Lung microvascular endothelial cell (primary cell): Measurements from ENCODE around the gene LRRC32. TPM values are rescaled to one million over a fixed set of nuclear protein-coding genes. Genes with fewer than 3 reads are reported as not detected.
A peak's percentile ranks its signal among the peaks of the same experiment; 100 is the strongest.

Source experiments
- DNase-seq, 2 donors: peaks; one replicate each; pipeline versions ENCODE4 v3.0.0 to v3.0.0-alpha.2; 2010; ENCODE audit warnings: low read depth in 2 of 2
- total RNA-seq: library from RNA; depleted of rRNA; stranded (reverse); fragments of >200 nt; gene quantifications from 2 replicates; pipeline ENCODE4 v1.2.1, GENCODE V29; 2014

LRRC32 gene
- total RNA-seq, 1 donor from 2014 or later = 57.1 TPM

- peak; percentile 16 to 18 for DNase-seq
Measured at GRCh38 chr11:76699451-76700091, 29.0 kb upstream of the LRRC32 start.

- DNase-seq = no peak
Measured at GRCh38 chr11:76698321-76699043, 27.9 kb upstream of the LRRC32 start.

DNA sequence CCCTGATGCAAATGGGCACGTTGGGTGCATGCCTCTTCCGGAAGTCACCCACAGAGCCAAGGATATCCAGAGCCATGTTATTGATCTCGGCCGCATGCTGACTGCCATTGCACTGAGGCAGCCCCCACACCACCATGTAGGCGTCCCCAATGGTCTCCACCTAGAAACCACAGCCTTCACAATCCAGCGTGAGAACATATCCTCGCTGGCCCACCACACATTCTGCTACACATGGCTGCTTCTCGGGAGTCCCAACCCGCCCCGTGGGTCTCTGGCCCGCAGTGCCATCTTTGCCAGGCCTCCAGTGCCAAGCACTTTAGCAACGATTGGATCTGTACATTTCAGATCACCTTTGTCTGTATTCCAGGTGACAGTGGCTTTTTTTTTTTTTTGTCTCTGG, 26.2 kb upstream of the LRRC32 start:
- DNase-seq = no peak

DNA sequence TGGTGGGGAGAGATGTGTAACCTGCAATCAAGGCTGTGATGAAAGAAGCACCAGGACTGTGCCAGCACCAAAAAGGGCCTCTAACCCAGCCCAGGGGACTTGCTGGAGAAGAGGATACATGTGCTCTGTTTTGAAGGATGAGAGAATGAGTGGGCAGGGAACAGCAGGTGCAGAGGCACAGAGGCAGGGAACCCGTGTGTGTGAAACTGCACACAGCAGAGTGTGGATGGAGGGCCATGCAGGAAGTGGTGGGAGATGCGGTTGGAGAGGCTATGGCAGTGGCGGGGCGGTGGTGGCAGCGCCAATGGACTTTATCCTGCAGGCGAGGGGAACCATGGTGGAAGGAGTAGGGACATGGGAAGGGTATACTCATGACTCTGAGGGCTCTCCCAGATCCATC, 25.2 kb upstream of the LRRC32 start:
- DNase-seq = no peak

DNA sequence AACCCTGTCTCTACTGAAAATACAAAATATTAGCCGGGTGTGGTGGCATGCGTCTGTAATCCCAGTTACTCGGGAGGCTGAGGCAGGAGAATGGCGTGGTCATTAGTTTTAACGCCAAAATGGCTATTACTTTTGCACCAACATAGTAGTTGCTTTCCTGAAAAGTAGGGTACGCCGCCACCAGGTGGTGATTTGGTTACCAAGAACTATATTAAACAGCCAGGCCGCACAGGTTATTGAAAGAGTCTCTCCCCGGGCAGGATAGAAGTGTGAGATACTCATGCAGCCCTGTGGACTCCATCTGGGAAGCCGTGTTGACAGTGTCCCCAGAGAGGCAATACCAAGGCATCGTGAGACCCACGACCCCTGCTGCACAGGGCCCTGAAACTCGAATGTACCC, 24.6 kb upstream of the LRRC32 start:
- DNase-seq = peak in 1 of 2 donors; percentile 50

DNA sequence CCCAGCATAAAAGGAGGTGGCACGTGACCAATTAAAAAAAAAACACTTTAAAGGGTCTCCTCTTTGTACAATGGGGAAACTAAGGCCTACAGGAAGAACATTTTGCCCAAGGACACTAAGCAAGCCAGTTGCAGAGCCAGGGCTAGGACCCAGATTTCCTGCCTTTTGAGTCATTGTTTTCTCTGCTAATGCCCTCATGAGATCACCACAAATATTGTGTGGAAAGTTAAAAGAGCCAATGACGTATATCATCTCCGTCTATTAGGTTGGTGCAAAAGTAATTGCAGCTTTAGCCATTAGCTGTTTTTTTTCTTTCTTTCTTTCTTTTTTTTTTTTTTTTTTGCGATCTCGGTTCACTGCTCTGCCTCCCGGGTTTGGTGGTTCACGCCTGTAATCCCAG, 24.1 kb upstream of the LRRC32 start:
- peak; percentile 88 to 91 for DNase-seq

- DNase-seq = no peak
Measured at GRCh38 chr11:76693806-76694205, 23.3 kb upstream of the LRRC32 start.

- no peak for DNase-seq
Measured at GRCh38 chr11:76692956-76693355, 22.4 kb upstream of the LRRC32 start.

DNA sequence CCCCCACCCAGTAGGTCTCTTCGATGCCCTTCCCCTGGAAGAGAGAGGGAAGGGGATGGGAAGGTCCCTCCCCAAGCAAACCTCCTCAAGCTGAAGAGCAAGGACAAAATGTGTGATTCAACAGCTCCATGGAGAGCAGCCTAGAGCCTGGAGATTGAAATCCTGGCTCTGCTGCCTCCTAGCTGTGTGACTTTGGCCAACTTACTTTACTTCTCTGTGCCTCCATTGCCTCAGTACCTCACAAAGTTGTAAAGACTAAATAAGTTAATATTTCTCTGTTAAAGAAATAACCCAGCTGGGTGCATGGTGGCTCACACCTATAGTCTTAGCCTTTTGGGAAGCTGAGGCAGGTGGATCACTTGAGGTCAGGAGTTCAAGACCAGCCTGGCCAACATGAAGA, 21.1 kb upstream of the LRRC32 start:
- no peak for DNase-seq

DNA sequence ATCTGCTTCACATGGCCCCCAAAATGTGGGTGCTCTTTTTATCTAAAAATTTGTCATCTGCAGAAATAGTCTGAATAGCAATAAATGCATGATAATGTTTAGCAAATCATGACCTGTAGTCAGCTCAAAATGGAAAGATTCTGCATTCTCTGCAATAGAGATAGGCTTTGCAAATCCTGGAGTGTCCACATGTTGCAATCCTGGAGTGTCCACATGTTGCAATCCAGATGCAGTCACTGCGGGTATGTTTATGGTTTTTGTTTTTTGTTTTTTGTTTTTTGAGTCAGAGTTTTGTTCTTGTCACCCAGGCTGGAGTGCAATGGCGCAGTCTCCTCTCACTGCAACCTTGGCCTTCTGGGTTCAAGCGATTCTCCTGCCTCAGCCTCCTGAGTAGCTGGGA, 20.2 kb upstream of the LRRC32 start:
- no peak for DNase-seq

GRCh38 chr11:76689313-76690260, 19.0 kb upstream of the LRRC32 start:
- no peak for DNase-seq

- no peak for DNase-seq
Measured at GRCh38 chr11:76688146-76688545, 17.6 kb upstream of the LRRC32 start.

- no peak for DNase-seq
Measured at GRCh38 chr11:76686261-76687079, 15.9 kb upstream of the LRRC32 start.

DNA sequence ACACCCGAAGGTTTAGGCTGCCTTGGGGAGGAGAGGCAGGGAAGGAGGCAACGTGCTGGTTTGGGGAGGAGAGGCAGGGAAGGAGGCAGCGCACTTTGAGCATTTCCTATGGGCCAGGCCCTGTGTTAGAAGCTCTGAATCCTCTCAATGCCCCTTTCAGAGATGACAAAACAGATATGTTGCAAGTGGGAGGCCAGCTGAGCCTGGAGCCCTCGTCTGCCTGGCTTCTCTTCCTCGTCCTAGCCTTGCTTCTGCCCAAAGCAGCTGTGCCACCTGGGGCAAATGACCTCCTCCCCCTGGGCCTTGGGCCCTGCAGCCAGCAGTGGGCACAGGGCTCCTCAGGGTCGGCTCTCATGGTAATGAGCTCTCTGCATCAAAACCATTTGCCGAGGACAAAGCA, 15.3 kb upstream of the LRRC32 start:
- no peak for DNase-seq

GRCh38 chr11:76685237-76685636, 14.7 kb upstream of the LRRC32 start:
- DNase-seq = no peak

DNA sequence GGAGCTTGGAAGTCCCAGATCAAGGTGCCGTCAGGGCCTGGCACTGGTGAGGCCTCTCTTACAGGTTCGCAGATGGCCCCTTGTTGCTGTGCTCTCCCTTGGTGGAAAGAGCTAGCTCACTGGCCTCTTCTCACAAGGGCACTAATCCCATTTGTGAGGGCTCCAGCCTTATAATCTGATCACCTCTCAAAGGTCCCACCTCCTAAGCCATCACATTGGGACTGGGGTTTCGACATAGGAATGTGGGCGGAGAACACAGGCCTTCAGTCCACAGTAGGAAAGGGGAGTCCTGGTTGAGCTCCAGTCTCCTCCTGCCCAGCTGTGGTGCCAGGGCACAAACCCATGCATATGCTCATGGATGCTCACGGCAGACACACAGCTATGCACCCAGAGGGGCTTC, 14.0 kb upstream of the LRRC32 start:
- DNase-seq = no peak

DNA sequence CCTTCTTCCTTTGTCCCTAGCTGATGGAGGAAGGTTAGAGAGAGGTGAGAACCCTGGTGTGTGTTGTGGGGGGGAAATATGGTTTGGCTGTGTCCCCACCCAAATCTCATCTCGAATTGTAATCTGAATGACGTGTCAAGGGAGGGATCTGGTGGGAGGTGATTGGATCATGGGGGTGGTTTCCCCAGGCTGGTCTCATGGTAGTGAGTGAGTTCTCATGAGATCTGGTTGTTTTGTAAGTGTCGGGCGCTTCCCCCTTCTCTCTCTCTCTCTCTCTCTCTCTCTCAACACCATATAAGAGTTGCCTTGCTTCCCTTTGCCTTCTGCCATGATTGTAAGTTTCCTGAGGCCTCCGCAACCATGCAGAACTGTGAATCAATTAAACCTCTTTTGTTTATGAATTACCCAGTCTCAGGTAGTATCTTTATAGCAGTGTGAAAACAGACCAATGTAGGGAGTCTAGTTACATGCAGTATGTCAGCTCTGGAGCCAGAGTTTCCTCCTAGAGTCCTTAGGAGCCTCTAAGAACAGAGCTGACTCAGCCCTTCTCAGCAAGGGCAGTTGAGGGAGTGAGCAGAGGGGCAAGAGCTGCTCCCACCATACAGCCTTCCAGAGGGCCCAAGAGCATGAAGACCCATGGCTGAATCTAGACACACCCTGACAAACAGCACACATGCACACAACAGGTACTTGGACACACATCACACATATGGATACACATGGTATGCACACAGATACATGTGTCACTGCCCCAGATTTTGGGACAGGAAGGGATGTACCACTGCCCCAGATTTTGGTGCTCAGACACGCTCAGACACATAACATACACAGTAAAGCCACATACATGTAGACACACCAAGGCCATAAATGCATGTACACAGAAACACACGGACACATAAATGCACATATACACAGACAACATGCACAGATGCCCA, 12.9 kb upstream of the LRRC32 start:
- DNase-seq = no peak

DNA sequence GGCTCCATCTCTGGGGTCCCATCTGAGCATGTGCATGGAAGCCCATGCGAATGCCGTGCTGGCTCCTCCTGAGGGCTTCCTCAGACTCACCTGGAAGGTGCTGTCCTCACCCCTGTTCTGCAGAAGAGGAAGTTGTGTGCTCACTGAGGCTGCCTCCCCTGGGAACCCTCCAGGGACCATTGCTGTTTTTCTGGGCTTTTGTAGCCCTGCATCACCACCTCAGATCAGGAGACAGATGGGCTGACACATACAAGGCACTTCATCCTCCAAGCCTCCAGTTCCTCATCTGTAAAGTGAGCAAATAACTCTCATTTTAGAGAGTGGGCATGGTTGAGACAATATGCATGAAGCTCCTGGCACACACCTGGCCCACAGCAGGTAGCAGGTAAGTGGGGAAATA, 12.1 kb upstream of the LRRC32 start:
- no peak for DNase-seq

DNA sequence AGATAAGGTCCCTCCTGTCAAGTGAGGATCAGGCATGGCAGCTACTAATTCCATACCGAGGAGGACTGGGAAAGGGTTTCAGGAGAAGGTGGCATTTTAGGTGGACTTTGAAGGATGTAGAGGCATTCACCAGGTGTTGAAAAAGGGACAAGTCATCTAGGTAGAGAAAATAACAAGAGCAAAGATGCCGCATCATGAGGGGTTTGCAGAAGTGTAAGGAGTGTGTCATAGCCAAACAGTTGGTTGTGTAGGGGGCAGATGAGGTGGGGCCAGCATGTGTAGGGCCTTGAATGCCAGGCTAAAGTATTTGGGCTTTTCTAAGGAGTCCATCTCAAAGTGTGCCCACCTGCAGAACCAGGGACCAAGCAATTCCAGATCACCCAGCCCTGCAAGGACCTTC, 11.6 kb upstream of the LRRC32 start:
- DNase-seq = no peak
